ENCODE data around the gene USP49. TPM values are rescaled to one million over a fixed set of nuclear protein-coding genes. Genes with fewer than 3 reads are reported as not detected.
"Not testable (repeated sequence)": the region's sequence is repeated elsewhere in the genome, so short reads cannot be mapped to it uniquely, and the experiment has no call there.

Gene USP49
- total RNA-seq, 1 experiment from 2014 or later = 10.7 TPM

DNA sequence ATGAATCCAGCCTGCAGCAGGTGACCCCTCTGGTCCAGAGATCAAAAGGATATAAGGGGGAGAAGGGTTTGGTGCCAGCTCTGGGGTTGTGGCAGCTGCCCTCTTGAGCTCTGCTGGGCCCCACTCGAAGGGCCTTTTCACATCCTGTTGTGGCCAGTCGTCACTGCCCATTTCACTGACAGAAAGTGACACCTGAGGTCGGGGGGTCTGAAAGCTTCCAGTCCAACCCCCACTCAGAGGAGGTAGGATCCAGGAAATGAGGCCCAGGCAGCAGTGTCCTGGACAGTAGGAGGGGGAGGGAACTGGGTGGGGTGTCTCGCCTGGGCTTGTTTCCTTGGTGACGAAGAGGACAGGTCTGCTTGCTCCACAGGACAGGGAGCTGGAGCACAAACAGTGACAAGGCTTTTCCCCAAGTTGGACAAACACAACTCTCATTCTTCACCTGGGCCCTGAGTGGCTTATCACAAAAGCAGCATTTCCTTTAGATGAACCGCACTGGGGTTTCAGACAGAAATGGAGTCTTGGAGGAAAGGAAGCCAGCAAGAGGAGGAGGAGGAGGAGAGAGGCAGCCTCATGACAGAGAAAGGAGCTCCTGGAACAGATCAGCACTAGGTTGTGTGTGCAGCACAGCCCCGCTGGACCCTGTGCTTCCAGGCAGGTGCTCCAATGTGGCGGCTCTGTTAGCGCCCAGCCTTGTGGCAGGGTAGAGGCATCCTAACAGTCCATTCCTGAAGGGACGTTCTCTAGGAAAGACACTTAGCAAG, 126.4 kb downstream of the USP49 start:
- Histone ChIP-seq H2AFZ (ENCODE audit: low read length) (no peak overlapping the region), H3K9me2 (replicated peaks; ENCODE audit: insufficient read depth, low read length) (no peaks in the 10 kb centered on the region), H3K9ac (ENCODE audit: low read length) (no peak overlapping the region), H4K20me1 (ENCODE audit: insufficient read depth, low read depth, low read length) (no peaks in the 10 kb centered on the region), H3K79me2 (ENCODE audit: low read length) (no peaks in the 10 kb centered on the region), H3K9me3 (ENCODE audit: low read length) (no peaks in the 10 kb centered on the region), H3K36me3 (ENCODE audit: insufficient read depth, low read length) (no peaks in the 10 kb centered on the region), H3K27ac (ENCODE audit: low read length) (no peak overlapping the region), H3K27me3 (ENCODE audit: low read length) (no peaks in the 10 kb centered on the region), H3K4me2 (ENCODE audit: low read depth, low read length, poor library complexity, severe bottlenecking) (no peak overlapping the region), H3K4me3 (ENCODE audit: low read length) (no peak overlapping the region), H3K4me1 (ENCODE audit: low read length) (peaks cover 23% of the 10 kb centered on the region)
- DNase-seq = no peak

DNA sequence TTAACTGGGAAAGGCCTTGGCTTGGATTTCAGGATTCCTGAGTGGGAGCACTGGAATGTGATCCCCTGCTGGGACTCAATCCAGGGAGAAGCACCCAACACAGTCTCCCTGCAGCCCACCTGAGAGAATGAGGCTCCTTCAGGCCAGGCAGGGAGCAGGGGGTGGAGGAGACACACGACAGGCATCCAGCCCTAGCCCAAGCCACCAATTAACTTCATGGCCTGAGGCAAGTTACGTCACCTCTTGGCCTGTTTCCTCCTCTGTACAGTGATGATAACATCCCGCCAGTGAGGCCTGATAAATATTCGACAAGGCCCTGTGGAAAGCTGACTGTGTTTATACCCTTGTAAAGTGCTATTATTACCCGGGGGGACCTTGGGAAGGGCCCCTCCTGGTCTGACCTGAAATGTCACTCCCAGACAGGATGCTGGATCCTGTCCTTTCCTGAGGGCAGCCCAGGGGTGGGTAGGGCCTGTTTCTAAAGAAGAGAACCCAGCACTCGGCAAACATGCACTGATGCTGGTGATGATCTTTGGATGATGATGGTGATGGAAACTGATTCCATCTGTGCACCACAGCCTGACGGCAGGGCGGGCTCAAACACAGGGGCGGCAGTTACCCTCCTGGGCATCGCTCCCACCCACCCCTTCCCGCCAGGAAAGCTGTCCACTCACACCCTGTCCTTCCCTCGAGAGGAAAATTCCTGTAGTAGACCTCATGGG, 127.9 kb downstream of the USP49 start:
- Histone ChIP-seq H3K9me3 (ENCODE audit: low read length) (no peaks in the 10 kb centered on the region), H3K4me2 (ENCODE audit: low read depth, low read length, poor library complexity, severe bottlenecking) (peak overlapping the region; percentile 33), H3K27ac (ENCODE audit: low read length) (peak overlapping the region; percentile 37; the same call in 1 of the 2 replicates), H3K27me3 (ENCODE audit: low read length) (no peaks in the 10 kb centered on the region), H3K4me3 (ENCODE audit: low read length) (no peak overlapping the region), H3K9me2 (replicated peaks; ENCODE audit: insufficient read depth, low read length) (no peaks in the 10 kb centered on the region), H3K4me1 (ENCODE audit: low read length) (peaks cover 27% of the 10 kb centered on the region), H3K79me2 (ENCODE audit: low read length) (no peaks in the 10 kb centered on the region), H4K20me1 (ENCODE audit: insufficient read depth, low read depth, low read length) (no peaks in the 10 kb centered on the region), H3K36me3 (ENCODE audit: insufficient read depth, low read length) (no peaks in the 10 kb centered on the region), H3K9ac (ENCODE audit: low read length) (peak overlapping the region; percentile 38), H2AFZ (ENCODE audit: low read length) (peak overlapping the region; percentile 49; the same call in 1 of the 2 replicates)
- peak; percentile 58 for DNase-seq

DNA sequence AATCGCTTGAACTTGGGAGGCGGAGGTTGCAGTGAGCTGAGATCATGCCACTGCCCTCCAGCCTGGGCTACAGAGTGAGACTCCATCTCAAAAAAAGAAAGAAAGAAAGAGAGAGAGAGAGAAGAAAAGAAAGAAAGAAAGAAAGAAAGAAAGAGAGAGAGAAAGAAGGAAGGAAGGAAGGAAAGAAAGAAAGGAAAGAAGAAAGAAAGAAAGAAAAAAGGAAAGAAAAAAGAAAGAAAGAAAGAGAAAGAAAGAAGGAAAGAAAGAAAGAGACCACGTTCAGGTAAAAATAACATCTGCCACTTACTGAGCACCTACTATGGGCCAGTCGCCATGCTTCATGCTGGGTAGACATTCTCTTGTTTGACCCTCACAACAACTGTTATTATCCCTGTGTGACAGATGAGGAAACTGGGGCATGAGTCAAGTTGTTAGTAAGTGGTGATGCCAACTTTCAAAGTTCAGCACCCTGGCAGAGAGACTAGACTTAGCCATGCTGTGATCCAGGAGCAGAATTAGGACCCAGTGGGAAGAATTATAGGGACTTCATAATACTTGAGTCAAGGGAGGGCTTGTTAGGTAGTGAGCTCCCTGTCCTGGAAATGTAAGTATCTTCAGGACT, 129.0 kb downstream of the USP49 start:
- H2AFZ ChIP-seq (ENCODE audit: low read length); DNase-seq: not testable (repeated sequence)
- peaks cover 27% of the 10 kb centered on the region for H3K4me1 ChIP-seq (ENCODE audit: low read length)

DNA sequence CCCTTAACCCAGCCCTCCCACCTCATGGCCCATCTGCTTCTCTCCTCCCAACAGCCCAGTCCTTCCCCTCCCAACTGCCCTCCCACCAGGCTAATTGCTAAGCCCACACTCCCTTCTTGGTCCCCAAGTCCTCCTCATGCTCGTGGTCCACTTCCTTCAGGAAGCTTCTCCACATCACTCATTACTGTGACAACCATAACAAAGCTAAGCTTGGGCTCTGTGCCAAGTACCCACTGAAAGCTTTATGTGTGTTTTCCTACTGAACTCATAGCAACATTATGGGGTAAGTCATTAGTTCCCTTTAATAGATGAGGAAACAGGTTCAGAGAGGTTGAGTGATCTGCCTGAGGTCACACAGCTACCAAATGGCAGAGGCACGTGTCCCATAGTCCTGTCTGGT, 131.7 kb downstream of the USP49 start:
- H4K20me1 ChIP-seq (ENCODE audit: insufficient read depth, low read depth, low read length) = no peaks in the 10 kb centered on the region
- no peak overlapping the region for H3K4me2 ChIP-seq (ENCODE audit: low read depth, low read length, poor library complexity, severe bottlenecking)
- no peaks in the 10 kb centered on the region for H3K36me3 ChIP-seq (ENCODE audit: insufficient read depth, low read length)
- H3K4me1 ChIP-seq (ENCODE audit: low read length) = peaks cover 35% of the 10 kb centered on the region
- H3K79me2 ChIP-seq (ENCODE audit: low read length) = no peaks in the 10 kb centered on the region
- H3K27me3 ChIP-seq (ENCODE audit: low read length) = no peaks in the 10 kb centered on the region
- no peak overlapping the region for H2AFZ ChIP-seq (ENCODE audit: low read length)
- H3K27ac ChIP-seq (ENCODE audit: low read length) = no peak overlapping the region
- no peak for DNase-seq
- H3K9me2 ChIP-seq (replicated peaks; ENCODE audit: insufficient read depth, low read length) = no peaks in the 10 kb centered on the region
- no peak overlapping the region for H3K4me3 ChIP-seq (ENCODE audit: low read length)
- H3K9me3 ChIP-seq (ENCODE audit: low read length) = no peaks in the 10 kb centered on the region
- no peak overlapping the region for H3K9ac ChIP-seq (ENCODE audit: low read length)

More for the DNA sequence above, 129.0 kb downstream of the USP49 start:
- H3K4me3 ChIP-seq (ENCODE audit: low read length); H3K36me3 ChIP-seq (ENCODE audit: insufficient read depth, low read length); H4K20me1 ChIP-seq (ENCODE audit: insufficient read depth, low read depth, low read length); H3K27me3 ChIP-seq (ENCODE audit: low read length); H3K79me2 ChIP-seq (ENCODE audit: low read length); H3K9me3 ChIP-seq (ENCODE audit: low read length); H3K9me2 ChIP-seq (replicated peaks; ENCODE audit: insufficient read depth, low read length): not testable (repeated sequence)
- H3K9ac ChIP-seq (ENCODE audit: low read length) = peak overlapping the region; percentile 38; the same call in 1 of the 2 replicates
- H3K4me2 ChIP-seq (ENCODE audit: low read depth, low read length, poor library complexity, severe bottlenecking) = peak overlapping the region; percentile 33
- H3K27ac ChIP-seq (ENCODE audit: low read length) = peak overlapping the region; percentile 37; the same call in 1 of the 2 replicates

- DNase-seq = no peak
- Histone ChIP-seq H4K20me1 (ENCODE audit: insufficient read depth, low read depth, low read length) (no peaks in the 10 kb centered on the region), H3K79me2 (ENCODE audit: low read length) (no peaks in the 10 kb centered on the region), H3K9me3 (ENCODE audit: low read length) (no peaks in the 10 kb centered on the region), H3K9me2 (replicated peaks; ENCODE audit: insufficient read depth, low read length) (no peaks in the 10 kb centered on the region), H3K4me2 (ENCODE audit: low read depth, low read length, poor library complexity, severe bottlenecking) (no peak overlapping the region), H3K27ac (ENCODE audit: low read length) (no peak overlapping the region), H3K4me3 (ENCODE audit: low read length) (no peak overlapping the region), H3K9ac (ENCODE audit: low read length) (no peak overlapping the region), H2AFZ (ENCODE audit: low read length) (no peak overlapping the region), H3K27me3 (ENCODE audit: low read length) (no peaks in the 10 kb centered on the region), H3K36me3 (ENCODE audit: insufficient read depth, low read length) (no peaks in the 10 kb centered on the region), H3K4me1 (ENCODE audit: low read length) (peaks cover 21% of the 10 kb centered on the region)
Measured at GRCh38 chr6:41759905-41760579, 135.1 kb downstream of the USP49 start.

GRCh38 chr6:41759106-41759904, 135.9 kb downstream of the USP49 start:
- H3K9me2 ChIP-seq (replicated peaks; ENCODE audit: insufficient read depth, low read length) = no peaks in the 10 kb centered on the region
- H3K79me2 ChIP-seq (ENCODE audit: low read length) = no peaks in the 10 kb centered on the region
- no peak overlapping the region for H2AFZ ChIP-seq (ENCODE audit: low read length)
- H3K4me3 ChIP-seq (ENCODE audit: low read length) = no peak overlapping the region
- H3K36me3 ChIP-seq (ENCODE audit: insufficient read depth, low read length) = no peaks in the 10 kb centered on the region
- no peaks in the 10 kb centered on the region for H3K9me3 ChIP-seq (ENCODE audit: low read length)
- DNase-seq = no peak
- H3K4me1 ChIP-seq (ENCODE audit: low read length) = peaks cover 18% of the 10 kb centered on the region
- H3K27me3 ChIP-seq (ENCODE audit: low read length) = no peaks in the 10 kb centered on the region
- H4K20me1 ChIP-seq (ENCODE audit: insufficient read depth, low read depth, low read length) = no peaks in the 10 kb centered on the region
- H3K27ac ChIP-seq (ENCODE audit: low read length) = no peak overlapping the region
- H3K9ac ChIP-seq (ENCODE audit: low read length) = no peak overlapping the region
- no peak overlapping the region for H3K4me2 ChIP-seq (ENCODE audit: low read depth, low read length, poor library complexity, severe bottlenecking)

- Histone ChIP-seq H4K20me1 (ENCODE audit: insufficient read depth, low read depth, low read length) (no peaks in the 10 kb centered on the region), H3K9me2 (replicated peaks; ENCODE audit: insufficient read depth, low read length) (no peaks in the 10 kb centered on the region), H3K9me3 (ENCODE audit: low read length) (no peaks in the 10 kb centered on the region), H3K27ac (ENCODE audit: low read length) (no peak overlapping the region), H3K79me2 (ENCODE audit: low read length) (no peaks in the 10 kb centered on the region), H3K4me3 (ENCODE audit: low read length) (no peak overlapping the region), H2AFZ (ENCODE audit: low read length) (no peak overlapping the region), H3K4me2 (ENCODE audit: low read depth, low read length, poor library complexity, severe bottlenecking) (no peak overlapping the region), H3K27me3 (ENCODE audit: low read length) (no peaks in the 10 kb centered on the region), H3K9ac (ENCODE audit: low read length) (no peak overlapping the region), H3K4me1 (ENCODE audit: low read length) (peaks cover 11% of the 10 kb centered on the region), H3K36me3 (ENCODE audit: insufficient read depth, low read length) (no peaks in the 10 kb centered on the region)
- no peak for DNase-seq
Measured at GRCh38 chr6:41758641-41759035, 136.5 kb downstream of the USP49 start.

Data from Karpas-422 (cell line).